Osteoblast (primary cell): ENCODE results near the gene THRA. TPM values are rescaled to one million over a fixed set of nuclear protein-coding genes. Genes with fewer than 3 reads are reported as not detected.

Experiments
- DNase-seq: peaks from one replicate; pipeline ENCODE4 v3.0.0; 2011; ENCODE audit warnings: low spot score, mixed read lengths; ENCODE audit not compliant: insufficient read length; ENCODE audit errors: missing footprints
- H2AFZ ChIP-seq: 2 replicates; pipeline ENCODE4 v1.6.0; 2011; ENCODE audit warnings: mild to moderate bottlenecking, low read length
- H3K27ac ChIP-seq: 2 replicates; pipeline ENCODE4 v1.5.1; 2011; ENCODE audit warnings: mild to moderate bottlenecking, low read depth, low read length, moderate library complexity
- H3K27me3 ChIP-seq: 2 replicates; pipeline ENCODE4 v1.6.0; 2012; ENCODE audit warnings: mild to moderate bottlenecking, control low read depth, inconsistent platforms, low read length, moderate library complexity; ENCODE audit not compliant: insufficient read depth
- H3K36me3 ChIP-seq: 2 replicates; pipeline ENCODE4 v1.5.1; 2011; ENCODE audit warnings: mild to moderate bottlenecking, low read length, control low read depth, moderate library complexity; ENCODE audit not compliant: insufficient read depth
- H3K4me1 ChIP-seq: 2 replicates; pipeline ENCODE4 v1.5.1; 2011; ENCODE audit warnings: mild to moderate bottlenecking, low read length, control low read depth, moderate library complexity; ENCODE audit not compliant: insufficient read depth
- H3K4me2 ChIP-seq: 2 replicates; pipeline ENCODE4 v1.6.0; 2011; ENCODE audit warnings: mild to moderate bottlenecking, low read length; ENCODE audit not compliant: insufficient read depth
- H3K4me3 ChIP-seq: fragments of 200-600 bp; sonication (generic); 3 replicates; pipeline ENCODE4 v1.5.1; 2012; ENCODE audit warnings: mild to moderate bottlenecking, low read length, inconsistent platforms; ENCODE audit not compliant: insufficient read depth
- H3K79me2 ChIP-seq: 2 replicates; pipeline ENCODE4 v1.6.0; 2012; ENCODE audit warnings: mild to moderate bottlenecking, low read length, control low read depth, inconsistent platforms; ENCODE audit not compliant: insufficient read depth
- H3K9me3 ChIP-seq: 2 replicates; pipeline ENCODE4 v1.5.1; 2011; ENCODE audit warnings: low read depth, low read length, control low read depth
- H4K20me1 ChIP-seq: 2 replicates; pipeline ENCODE4 v1.6.0; 2012; ENCODE audit warnings: mild to moderate bottlenecking, low read length, control low read depth; ENCODE audit not compliant: insufficient read depth
- total RNA-seq: library from RNA; depleted of rRNA; stranded (reverse); fragments of >200 nt; gene quantifications from 2 replicates; pipeline ENCODE4 v1.2.3, GENCODE V29; 2012
- TF ChIP-seq, protein P1 (sequence below): IDR thresholded peaks from 2 replicates; pipeline ENCODE4 v1.5.1; 2011; ENCODE audit warnings: mild to moderate bottlenecking, low read depth, low read length, moderate library complexity; ENCODE audit errors: extremely low read depth

Gene THRA
- total RNA-seq, 1 donor: 33.3 TPM

DNA sequence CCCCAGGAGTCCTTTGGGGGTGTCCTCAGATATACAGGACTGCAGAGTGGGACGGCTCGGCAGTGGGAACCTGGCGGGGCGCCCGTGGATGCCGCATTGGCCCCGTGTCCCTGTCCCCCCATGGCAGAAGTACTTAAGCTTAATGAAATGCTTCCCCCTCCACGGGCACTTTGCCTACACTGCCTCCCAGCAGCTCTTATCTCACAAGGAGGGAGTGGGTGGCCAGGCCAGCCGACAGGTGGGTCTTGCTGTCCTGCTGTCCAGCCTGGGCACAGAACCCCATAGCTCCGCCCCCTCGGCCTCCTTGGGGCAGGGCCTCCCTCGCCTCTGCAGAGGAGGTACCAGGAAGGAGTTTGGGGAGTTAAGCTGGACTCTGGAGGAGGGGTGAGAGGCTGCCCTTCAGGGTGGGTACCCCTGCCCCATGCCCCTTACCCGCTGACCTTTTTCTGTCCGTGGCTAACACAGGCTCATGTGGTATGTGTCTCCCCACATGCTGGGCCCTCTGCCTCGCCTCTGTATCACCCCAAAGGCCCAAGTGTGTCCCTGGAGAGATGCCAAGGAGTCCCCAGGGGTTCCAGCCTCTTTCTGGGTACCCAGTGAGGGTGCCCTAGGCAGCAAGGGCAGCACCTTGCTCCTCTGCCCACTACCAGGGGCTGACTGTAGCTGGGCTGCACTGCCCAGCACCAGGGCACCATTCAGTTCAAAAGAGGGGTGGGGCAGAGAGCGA lies 8.7 kb downstream of the THRA start:
- TF ChIP-seq, protein P1, sequence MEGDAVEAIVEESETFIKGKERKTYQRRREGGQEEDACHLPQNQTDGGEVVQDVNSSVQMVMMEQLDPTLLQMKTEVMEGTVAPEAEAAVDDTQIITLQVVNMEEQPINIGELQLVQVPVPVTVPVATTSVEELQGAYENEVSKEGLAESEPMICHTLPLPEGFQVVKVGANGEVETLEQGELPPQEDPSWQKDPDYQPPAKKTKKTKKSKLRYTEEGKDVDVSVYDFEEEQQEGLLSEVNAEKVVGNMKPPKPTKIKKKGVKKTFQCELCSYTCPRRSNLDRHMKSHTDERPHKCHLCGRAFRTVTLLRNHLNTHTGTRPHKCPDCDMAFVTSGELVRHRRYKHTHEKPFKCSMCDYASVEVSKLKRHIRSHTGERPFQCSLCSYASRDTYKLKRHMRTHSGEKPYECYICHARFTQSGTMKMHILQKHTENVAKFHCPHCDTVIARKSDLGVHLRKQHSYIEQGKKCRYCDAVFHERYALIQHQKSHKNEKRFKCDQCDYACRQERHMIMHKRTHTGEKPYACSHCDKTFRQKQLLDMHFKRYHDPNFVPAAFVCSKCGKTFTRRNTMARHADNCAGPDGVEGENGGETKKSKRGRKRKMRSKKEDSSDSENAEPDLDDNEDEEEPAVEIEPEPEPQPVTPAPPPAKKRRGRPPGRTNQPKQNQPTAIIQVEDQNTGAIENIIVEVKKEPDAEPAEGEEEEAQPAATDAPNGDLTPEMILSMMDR: no peak
- Histone ChIP-seq H3K79me2 (peaks cover 39% of the 10 kb centered on the region), H3K4me1 (peaks cover 69% of the 10 kb centered on the region), H4K20me1 (peaks cover 52% of the 10 kb centered on the region), H3K27me3 (no peaks in the 10 kb centered on the region), H2AFZ (no peak overlapping the region), H3K27ac (no peak overlapping the region), H3K36me3 (no peaks in the 10 kb centered on the region), H3K4me3 (no peak overlapping the region), H3K4me2 (peak overlapping the region; percentile 36), H3K9me3 (no peaks in the 10 kb centered on the region)
- peak; percentile 35 for DNase-seq

DNA sequence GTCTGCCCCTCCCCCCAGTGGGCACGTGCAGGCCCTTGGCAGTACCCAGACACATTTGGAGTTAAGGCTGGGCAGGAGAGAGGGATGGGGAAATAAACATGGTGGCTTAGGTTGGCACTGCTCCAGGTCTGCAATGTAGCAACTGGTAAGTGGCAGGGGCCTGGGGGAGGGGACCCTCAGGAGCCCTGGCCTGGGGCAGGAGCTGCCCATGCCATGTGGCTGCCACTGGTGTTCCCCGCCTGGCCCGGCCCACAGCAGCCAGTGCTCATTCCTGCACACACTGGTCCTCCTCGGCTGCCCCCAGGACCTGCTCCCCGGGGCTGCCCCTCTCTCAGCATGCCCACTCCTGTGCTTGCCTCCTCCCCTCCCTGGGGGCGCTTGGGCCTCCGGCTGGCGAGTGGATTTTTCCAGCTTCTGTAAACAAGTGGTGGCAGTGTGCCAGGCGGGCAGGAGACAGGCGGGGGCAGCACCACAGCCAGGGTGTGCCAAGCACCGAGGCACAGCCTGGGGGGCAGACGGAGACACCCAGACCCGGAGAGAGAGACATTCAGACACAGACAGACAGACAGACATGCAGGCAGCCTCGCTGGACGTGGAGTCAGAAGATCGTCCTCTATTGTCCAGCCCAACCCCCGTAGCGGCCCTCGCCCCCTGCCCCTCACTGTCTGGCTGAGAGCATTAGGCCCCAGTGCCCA lies 9.4 kb downstream of the THRA start:
- no peaks in the 10 kb centered on the region for H3K9me3 ChIP-seq
- peak overlapping the region; percentile 16 for H3K4me3 ChIP-seq
- peak; percentile 74 for DNase-seq
- peak overlapping the region; percentile 36 for H3K4me2 ChIP-seq
- H3K4me1 ChIP-seq: peaks cover 69% of the 10 kb centered on the region
- H3K27me3 ChIP-seq: no peaks in the 10 kb centered on the region
- H2AFZ ChIP-seq: no peak overlapping the region
- peaks cover 39% of the 10 kb centered on the region for H3K79me2 ChIP-seq
- H4K20me1 ChIP-seq: peaks cover 52% of the 10 kb centered on the region
- no peak overlapping the region for H3K27ac ChIP-seq
- no peaks in the 10 kb centered on the region for H3K36me3 ChIP-seq
- TF ChIP-seq, protein P1: no peak

DNA sequence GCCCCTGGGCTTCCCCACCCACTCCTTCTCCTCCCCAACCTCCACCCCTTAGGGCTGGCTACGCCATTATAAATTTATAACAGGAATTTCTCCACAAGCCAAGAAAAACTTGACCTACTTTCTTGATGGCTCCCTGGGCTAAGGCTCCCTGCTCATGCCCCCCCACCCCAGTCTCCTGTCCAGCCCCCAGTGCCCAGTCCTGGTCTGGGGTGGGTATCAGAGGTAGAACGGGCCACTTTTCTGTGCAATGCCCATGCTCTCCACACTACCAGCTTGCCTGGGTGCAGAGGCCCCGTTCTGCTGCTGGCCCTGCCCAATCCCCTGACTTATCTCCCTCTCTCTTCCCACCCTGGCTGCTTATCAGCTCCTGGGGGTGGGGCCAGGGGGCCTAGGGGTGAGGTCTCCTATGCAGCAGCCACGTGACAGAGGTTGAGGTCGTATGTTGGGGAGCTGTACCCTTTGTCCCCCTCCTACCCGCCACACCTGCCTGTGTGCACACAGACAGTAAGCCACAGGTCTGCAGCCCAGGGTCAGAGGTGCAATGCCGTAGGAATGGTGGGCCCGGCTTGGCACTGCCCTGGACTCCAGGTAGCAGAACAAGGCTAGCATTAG lies 10.1 kb downstream of the THRA start:
- no peaks in the 10 kb centered on the region for H3K36me3 ChIP-seq
- H3K27ac ChIP-seq: no peak overlapping the region
- peak overlapping the region; percentile 36 for H3K4me2 ChIP-seq
- TF ChIP-seq, protein P1: no peak
- H3K4me1 ChIP-seq: peaks cover 72% of the 10 kb centered on the region
- H4K20me1 ChIP-seq: peaks cover 52% of the 10 kb centered on the region
- DNase-seq: peak; percentile 10
- no peak overlapping the region for H3K4me3 ChIP-seq
- H3K79me2 ChIP-seq: peaks cover 36% of the 10 kb centered on the region
- H2AFZ ChIP-seq: no peak overlapping the region
- no peaks in the 10 kb centered on the region for H3K9me3 ChIP-seq
- H3K27me3 ChIP-seq: no peaks in the 10 kb centered on the region
